ENCODE measurements around the gene HMCN1.

- no peak for TF ChIP-seq POLR2A (IDR thresholded peaks at IDR 0.05)
- TF ChIP-seq POLR2AphosphoS5 (IDR thresholded peaks at IDR 0.05), result no peak
Observed at GRCh38 chr1:186066411-186066810, 332.2 kb downstream of the HMCN1 start.
